Mesendoderm (in vitro differentiated cells): ENCODE data around the gene VASP.

Experiments used
- DNase-seq: peaks from one replicate; pipeline ENCODE4 v3.0.0; 2013
- H2AK5ac ChIP-seq: 2 replicates; pipeline ENCODE4 v1.6.1; 2013; ENCODE audit warnings: low read length, inconsistent platforms
- H2BK120ac ChIP-seq: 2 replicates; pipeline ENCODE4 v1.6.1; 2013; ENCODE audit warnings: low read depth, mild to moderate bottlenecking, low read length, moderate library complexity, mixed read lengths
- H2BK15ac ChIP-seq: replicated peaks from 2 replicates; pipeline ENCODE4 v1.6.1; 2013; ENCODE audit warnings: low read depth, mild to moderate bottlenecking, moderate library complexity
- H2BK5ac ChIP-seq: 2 replicates; pipeline ENCODE4 v1.6.1; 2013; ENCODE audit warnings: low read length, inconsistent platforms
- H3K18ac ChIP-seq: 2 replicates; pipeline ENCODE4 v1.6.1; 2013; ENCODE audit warnings: mild to moderate bottlenecking, low read length, mixed read lengths
- H3K23ac ChIP-seq: one replicate; pipeline ENCODE4 v1.6.1; 2013; ENCODE audit warnings: low read length
- H3K27ac ChIP-seq: 2 replicates; pipeline ENCODE4 v1.5.1; 2013; ENCODE audit warnings: low read depth, mild to moderate bottlenecking, inconsistent platforms, low read length, moderate library complexity
- H3K27me3 ChIP-seq: 2 replicates; pipeline ENCODE4 v1.6.1; 2013; ENCODE audit warnings: low read length, control low read depth, mild to moderate bottlenecking, inconsistent platforms; ENCODE audit not compliant: insufficient read depth, poor library complexity
- H3K36me3 ChIP-seq: 2 replicates; pipeline ENCODE4 v1.6.1; 2013; ENCODE audit warnings: low read length, inconsistent platforms; ENCODE audit not compliant: control insufficient read depth, insufficient read depth
- H3K4ac ChIP-seq: one replicate; pipeline ENCODE4 v1.6.1; 2013; ENCODE audit warnings: low read depth, mild to moderate bottlenecking, low read length, moderate library complexity
- H3K4me1 ChIP-seq: 2 replicates; pipeline ENCODE4 v1.6.1; 2013; ENCODE audit warnings: low read depth, low read length, inconsistent platforms; ENCODE audit not compliant: control insufficient read depth
- H3K4me2 ChIP-seq: 2 replicates; pipeline ENCODE4 v1.6.1; 2013; ENCODE audit warnings: low read length
- H3K4me3 ChIP-seq: 2 replicates; pipeline ENCODE4 v1.5.1; 2013; ENCODE audit warnings: mild to moderate bottlenecking, low read length
- H3K56ac ChIP-seq: one replicate; pipeline ENCODE4 v1.6.1; 2013; ENCODE audit warnings: low read length
- H3K79me1 ChIP-seq: 2 replicates; pipeline ENCODE4 v1.6.1; 2013; ENCODE audit warnings: low read length, inconsistent platforms
- H3K79me2 ChIP-seq: 2 replicates; pipeline ENCODE4 v1.6.1; 2013; ENCODE audit warnings: mild to moderate bottlenecking, low read length; ENCODE audit not compliant: control insufficient read depth, insufficient read depth
- H3K9ac ChIP-seq: 2 replicates; pipeline ENCODE4 v1.6.1; 2013; ENCODE audit warnings: low read length, inconsistent platforms
- H4K5ac ChIP-seq: one replicate; pipeline ENCODE4 v1.6.1; 2013; ENCODE audit warnings: low read length
- H4K8ac ChIP-seq: one replicate; pipeline ENCODE4 v1.6.1; 2013; ENCODE audit warnings: low read depth, mild to moderate bottlenecking, control low read depth, low read length, moderate library complexity
- WGBS: extraction: QIAGEN DNeasy Blood & Tissue Kit; methylation state at CpG from one replicate; pipeline ENCODE4 v1.1.7; 2013; ENCODE audit warnings: low lambda C conversion rate, missing lambda C conversion rate; ENCODE audit not compliant: insufficient coverage; ENCODE audit errors: extremely low coverage; 5-methylcytosine and 5-hydroxymethylcytosine counted together

VASP gene

DNA sequence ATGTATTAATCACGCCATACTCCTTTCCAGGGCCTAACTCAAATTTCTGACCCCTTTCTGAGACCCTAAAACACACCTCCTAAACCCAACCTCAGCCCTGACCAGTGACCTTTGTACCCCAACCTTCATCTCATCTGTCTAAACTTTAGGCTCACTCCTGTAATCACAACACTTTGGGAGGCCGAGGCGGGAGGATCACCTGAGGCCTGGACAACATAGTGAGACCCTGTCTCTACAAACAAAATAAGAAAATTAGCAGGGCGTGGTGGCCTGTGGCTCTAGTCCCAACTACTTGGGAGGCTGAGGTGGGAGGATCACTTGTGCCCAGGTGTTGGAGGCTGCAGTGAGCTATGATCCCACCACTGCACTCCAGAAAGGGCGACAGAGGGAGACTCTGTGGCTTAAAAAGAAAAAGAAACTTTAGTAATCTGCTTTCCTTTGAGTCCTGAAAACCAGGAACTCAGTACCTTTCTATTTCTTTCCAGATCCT lies 15.1 kb upstream of the VASP start:
- Histone ChIP-seq H3K56ac (peak overlapping the region; percentile 50), H4K8ac (no peak overlapping the region), H2BK15ac (no peak overlapping the region), H3K9ac (peak overlapping the region; percentile 49), H2AK5ac (no peak overlapping the region), H4K5ac (no peak overlapping the region), H3K79me1 (no peaks in the 10 kb centered on the region), H3K4me3 (no peak overlapping the region), H3K23ac (no peak overlapping the region), H3K27me3 (no peaks in the 10 kb centered on the region), H3K4ac (no peak overlapping the region), H2BK120ac (no peak overlapping the region), H3K27ac (no peak overlapping the region), H3K4me1 (no peaks in the 10 kb centered on the region), H2BK5ac (no peak overlapping the region), H3K4me2 (peak overlapping the region; percentile 22), H3K79me2 (no peaks in the 10 kb centered on the region), H3K18ac (no peak overlapping the region), H3K36me3 (no peaks in the 10 kb centered on the region)
- no peak for DNase-seq
- WGBS, result no CpG with 5 or more reads among the region's 5 CpGs

DNA sequence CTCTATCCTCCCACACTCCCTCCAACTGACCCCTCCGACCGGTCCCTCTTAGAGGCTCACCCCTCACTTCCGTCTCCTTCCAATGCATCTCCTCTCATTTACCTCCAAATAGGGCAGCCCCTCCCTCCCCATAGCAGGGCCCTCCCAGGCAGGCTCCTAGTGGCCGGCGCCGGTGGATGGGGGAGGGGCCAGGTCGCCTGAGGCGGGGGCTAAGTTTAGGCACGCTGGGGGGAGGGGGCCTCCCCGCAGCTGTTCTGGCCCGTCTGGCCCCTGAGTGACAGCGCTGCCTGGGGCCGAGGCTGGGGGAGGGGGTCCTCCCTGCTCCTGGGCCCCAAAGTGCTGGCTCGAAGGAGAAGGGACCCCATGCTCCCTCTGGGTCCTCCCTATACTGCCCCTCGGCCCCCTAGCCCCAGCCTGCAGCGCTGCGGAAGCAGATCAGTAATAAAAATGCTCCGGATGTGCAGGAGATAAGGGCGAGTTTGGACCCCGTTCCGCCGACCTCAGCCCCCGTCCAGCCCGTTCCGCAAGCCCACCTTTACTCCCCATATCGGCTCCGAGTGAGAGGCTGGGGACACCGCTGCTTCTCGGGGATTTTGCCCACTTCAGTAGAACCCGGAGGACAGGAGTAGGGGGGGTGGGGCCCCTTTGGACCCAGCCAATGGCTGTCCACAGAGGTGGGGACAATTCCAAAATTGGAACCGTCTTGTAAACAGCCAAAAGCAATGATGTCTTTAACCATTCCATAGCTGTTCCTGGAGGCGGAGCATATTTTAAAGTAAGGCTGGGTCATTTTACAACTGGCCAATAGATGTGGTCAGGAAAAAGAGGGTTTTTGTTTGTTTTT lies 14.4 kb upstream of the VASP start:
- Histone ChIP-seq H3K4me2 (peak overlapping the region; percentile 77), H2BK15ac (no peak overlapping the region), H3K18ac (no peak overlapping the region), H3K4ac (no peak overlapping the region), H4K8ac (peak overlapping the region; percentile 68), H2BK5ac (peak overlapping the region; percentile 35), H3K23ac (no peak overlapping the region), H4K5ac (no peak overlapping the region), H2BK120ac (no peak overlapping the region), H3K79me1 (no peaks in the 10 kb centered on the region), H3K4me1 (no peaks in the 10 kb centered on the region), H3K79me2 (no peaks in the 10 kb centered on the region), H3K4me3 (peak overlapping the region; percentile 63), H3K27ac (peak overlapping the region; percentile 46), H3K56ac (peak overlapping the region; percentile 78), H3K9ac (peak overlapping the region; percentile 63), H3K36me3 (no peaks in the 10 kb centered on the region), H3K27me3 (no peaks in the 10 kb centered on the region), H2AK5ac (no peak overlapping the region)
- peak; percentile 91 for DNase-seq
- no CpG with 5 or more reads among the region's 32 CpGs for WGBS

DNA sequence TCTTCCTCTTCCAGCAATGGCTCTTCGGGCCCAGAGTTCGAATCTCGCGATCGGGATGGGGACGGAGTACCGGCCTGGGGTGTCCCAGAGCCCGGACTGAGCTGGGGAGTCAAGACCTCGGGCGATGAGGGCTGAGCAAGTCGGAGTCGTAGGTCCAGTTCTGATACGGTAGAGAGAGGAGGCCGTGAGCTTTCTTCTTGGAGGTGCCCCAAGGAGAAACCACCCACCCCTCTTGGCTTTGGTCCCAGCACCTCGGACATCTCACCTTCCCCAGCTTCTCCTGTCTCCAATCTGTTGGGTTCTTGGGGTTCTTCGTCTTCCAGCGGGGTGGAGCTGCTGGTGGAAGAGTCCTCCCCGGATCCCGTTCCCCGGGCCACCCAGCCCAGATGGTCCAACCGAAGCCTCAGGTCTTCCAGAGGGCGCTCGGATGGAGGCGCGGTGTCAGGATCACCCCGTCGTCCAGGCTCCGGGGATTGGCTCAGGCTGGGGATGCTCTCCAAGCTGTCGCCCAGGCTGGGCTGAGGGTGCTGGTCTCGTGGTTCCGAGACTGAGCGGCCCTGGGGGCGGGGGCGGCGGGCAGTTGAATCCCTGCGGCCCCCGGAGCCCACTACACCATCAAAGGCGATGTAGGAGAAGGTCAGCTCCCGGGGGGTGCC lies 12.9 kb upstream of the VASP start:
- Histone ChIP-seq H3K4me1 (peaks cover 4% of the 10 kb centered on the region), H3K56ac (no peak overlapping the region), H2BK15ac (no peak overlapping the region), H2BK5ac (no peak overlapping the region), H3K4ac (no peak overlapping the region), H3K36me3 (no peaks in the 10 kb centered on the region), H4K8ac (no peak overlapping the region), H3K18ac (no peak overlapping the region), H3K27ac (no peak overlapping the region), H2BK120ac (no peak overlapping the region), H3K27me3 (no peaks in the 10 kb centered on the region), H4K5ac (no peak overlapping the region), H2AK5ac (no peak overlapping the region), H3K23ac (no peak overlapping the region), H3K79me1 (no peaks in the 10 kb centered on the region), H3K9ac (no peak overlapping the region), H3K4me3 (no peak overlapping the region), H3K4me2 (no peak overlapping the region), H3K79me2 (no peaks in the 10 kb centered on the region)
- no peak for DNase-seq
- WGBS, result no CpG with 5 or more reads among the region's 39 CpGs

DNA sequence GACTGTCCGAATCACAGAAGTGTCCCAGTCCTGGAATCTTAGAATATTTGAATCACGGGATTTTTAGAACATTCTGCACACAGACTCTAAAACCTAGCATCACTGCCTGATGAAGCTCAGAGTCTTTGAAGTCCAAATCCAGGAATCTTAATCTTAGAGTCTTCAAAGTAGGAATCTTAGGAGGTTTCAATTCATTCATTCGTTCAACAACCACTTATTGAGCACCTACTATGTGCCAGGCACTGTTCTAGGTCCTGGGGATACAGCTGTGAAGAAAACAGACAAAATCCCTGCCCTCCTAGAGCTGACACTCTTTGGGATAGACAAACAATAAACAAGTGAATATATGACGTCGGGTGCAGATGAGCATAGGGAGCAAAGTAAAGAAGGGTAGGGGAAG lies 12.1 kb upstream of the VASP start:
- Histone ChIP-seq H2BK5ac (no peak overlapping the region), H3K56ac (no peak overlapping the region)

DNA sequence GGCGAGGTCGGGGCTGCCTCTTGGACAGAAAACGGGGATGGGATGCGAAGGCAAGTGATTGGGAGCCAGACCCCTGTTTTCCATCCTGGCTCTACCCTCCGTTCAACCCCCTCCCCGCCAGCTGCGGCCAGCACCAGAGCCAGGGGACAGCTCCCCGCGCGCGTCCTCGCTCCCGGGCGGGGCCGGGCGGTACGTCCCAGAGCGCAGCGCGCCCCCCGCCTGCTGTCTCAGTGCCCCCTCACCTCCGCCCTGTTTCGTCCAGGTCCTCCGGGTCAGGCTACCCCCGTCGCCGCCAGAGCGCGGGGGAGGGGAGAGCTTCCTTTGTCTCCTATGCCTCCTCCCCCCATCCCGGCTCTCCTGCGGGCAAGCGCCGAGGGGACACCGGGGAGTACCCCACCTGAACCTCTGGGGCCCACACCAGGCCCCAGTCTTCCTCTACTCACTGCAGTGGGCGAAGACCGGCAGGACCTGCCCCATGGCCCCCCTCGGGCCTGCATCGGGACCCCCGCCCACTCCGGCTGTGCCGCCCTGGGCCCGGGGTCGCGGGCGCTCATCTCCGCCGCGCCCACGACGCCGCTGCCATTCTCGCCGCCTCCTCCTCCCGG lies 10.8 kb upstream of the VASP start:
- Histone ChIP-seq H3K4me1 (peaks cover 4% of the 10 kb centered on the region), H3K4me3 (peak overlapping the region; percentile 61), H3K36me3 (no peaks in the 10 kb centered on the region), H3K56ac (peak overlapping the region; percentile 84), H3K4ac (no peak overlapping the region), H3K4me2 (peak overlapping the region; percentile 68), H2BK120ac (no peak overlapping the region), H3K79me2 (no peaks in the 10 kb centered on the region), H3K23ac (no peak overlapping the region), H3K18ac (peak overlapping the region; percentile 43), H2AK5ac (no peak overlapping the region), H3K27me3 (no peaks in the 10 kb centered on the region), H4K8ac (no peak overlapping the region), H3K79me1 (no peaks in the 10 kb centered on the region), H2BK5ac (no peak overlapping the region), H4K5ac (no peak overlapping the region), H3K9ac (peak overlapping the region; percentile 73), H3K27ac (no peak overlapping the region), H2BK15ac (no peak overlapping the region)
- DNase-seq, result peak; percentile 75
- WGBS, result no CpG with 5 or more reads among the region's 54 CpGs

More for the DNA sequence above, 12.1 kb upstream of the VASP start:
- Histone ChIP-seq H2BK120ac (no peak overlapping the region), H3K9ac (no peak overlapping the region), H3K4me3 (no peak overlapping the region), H3K79me1 (no peaks in the 10 kb centered on the region), H3K4me2 (no peak overlapping the region), H3K27me3 (no peaks in the 10 kb centered on the region), H3K79me2 (no peaks in the 10 kb centered on the region), H3K18ac (no peak overlapping the region), H3K36me3 (no peaks in the 10 kb centered on the region), H3K4me1 (peaks cover 4% of the 10 kb centered on the region), H4K5ac (no peak overlapping the region), H2BK15ac (no peak overlapping the region), H3K23ac (no peak overlapping the region), H2AK5ac (no peak overlapping the region), H4K8ac (no peak overlapping the region), H3K27ac (no peak overlapping the region), H3K4ac (no peak overlapping the region)
- WGBS, result no CpG with 5 or more reads among the region's 5 CpGs
- no peak for DNase-seq
